Hematopoietic multipotent progenitor cell treated with erythropoietin and hydrocortisone succinate and interleukin-3 and kit ligand, for 17 days (in vitro differentiated cells): ENCODE data around the gene BAIAP2L1.
"Not testable (repeated sequence)": the region's sequence is repeated elsewhere in the genome, so short reads cannot be mapped to it uniquely, and the experiment has no call there.

ENCODE experiments used
- DNase-seq: peaks from one replicate; pipeline ENCODE4 v3.0.0-alpha.2; 2015; ENCODE audit warnings: low spot score

The BAIAP2L1 gene

GRCh38 chr7:98321301-98321700 is 79.6 kb downstream of the BAIAP2L1 start:
- no peak for DNase-seq

GRCh38 chr7:98319176-98319575 is 81.7 kb downstream of the BAIAP2L1 start:
- no peak for DNase-seq

DNA sequence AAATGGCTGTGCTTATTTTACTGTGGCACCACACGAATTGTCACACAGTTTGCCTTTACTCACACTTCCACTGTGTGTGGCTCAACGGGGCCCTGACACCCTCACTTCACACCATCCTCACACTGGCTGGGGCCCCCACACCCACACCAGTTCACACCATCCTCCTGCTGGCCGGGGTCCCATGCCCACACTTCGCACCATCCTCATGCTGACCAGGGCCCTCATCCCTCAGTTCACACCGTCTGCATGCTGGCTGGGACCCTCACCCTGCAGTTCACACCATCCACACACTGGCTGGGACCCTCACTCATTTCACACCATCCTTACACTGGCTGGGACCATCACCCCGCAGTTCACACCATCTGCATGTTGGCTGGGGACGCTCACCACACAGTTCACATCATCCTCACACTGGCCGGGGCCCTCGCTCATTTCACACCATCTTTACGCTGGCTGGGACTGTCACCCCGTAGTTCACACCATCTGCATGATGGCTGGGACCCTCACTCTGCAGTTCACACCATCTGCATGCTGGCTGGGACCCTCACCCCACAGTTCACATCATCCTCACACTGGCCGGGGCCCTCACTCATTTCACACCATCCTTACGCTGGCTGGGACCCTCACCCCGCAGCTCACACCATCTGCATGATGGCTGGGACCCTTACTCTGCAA is 83.4 kb downstream of the BAIAP2L1 start:
- DNase-seq = no peak

GRCh38 chr7:98315994-98316527 is 84.8 kb downstream of the BAIAP2L1 start:
- DNase-seq = not testable (repeated sequence)

- no peak for DNase-seq
These were observed 85.4 kb downstream of the BAIAP2L1 start for GRCh38 chr7:98315318-98315993.

DNA sequence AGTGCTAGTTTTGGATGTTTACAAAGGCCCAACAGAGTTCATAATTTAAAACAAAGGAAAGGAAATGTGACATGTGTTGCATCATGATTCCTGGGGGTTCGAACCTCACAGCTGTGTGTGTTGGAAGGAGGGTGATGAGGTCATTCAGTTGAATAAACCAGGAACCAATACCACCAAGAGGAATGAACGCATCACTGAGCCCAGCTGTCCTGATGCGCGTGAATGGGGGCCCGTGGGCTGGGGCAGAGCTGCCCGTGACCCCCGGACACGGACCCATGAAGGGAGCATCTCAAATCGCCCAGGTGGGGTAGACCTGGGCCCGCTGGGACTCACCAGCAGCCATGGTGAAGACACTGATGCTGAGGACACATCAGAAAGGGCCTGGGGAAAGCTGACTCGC is 86.4 kb downstream of the BAIAP2L1 start:
- DNase-seq = no peak

- no peak for DNase-seq
These were observed 88.7 kb downstream of the BAIAP2L1 start for GRCh38 chr7:98312201-98312600.

DNA sequence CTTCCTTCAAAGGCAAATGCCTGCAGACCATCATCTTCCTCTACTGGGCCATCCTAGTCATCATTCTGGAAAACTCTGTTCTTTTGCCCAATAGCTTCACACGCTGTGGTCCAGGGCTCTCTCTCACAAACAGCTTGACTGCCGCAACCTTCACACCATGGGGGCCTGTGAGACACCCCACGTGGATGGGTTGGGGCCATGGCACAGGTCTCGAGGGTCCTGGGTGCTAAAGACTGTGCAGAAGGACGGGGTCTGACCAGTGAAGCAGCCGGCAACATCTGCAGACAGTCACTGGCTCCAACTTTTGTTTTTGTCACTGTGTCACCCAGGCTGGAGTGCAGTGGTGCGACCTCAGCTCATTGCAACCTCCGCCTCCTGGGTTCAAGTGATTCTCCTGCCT is 91.3 kb downstream of the BAIAP2L1 start:
- no peak for DNase-seq

GRCh38 chr7:98307971-98308466 is 92.9 kb downstream of the BAIAP2L1 start:
- no peak for DNase-seq

DNA sequence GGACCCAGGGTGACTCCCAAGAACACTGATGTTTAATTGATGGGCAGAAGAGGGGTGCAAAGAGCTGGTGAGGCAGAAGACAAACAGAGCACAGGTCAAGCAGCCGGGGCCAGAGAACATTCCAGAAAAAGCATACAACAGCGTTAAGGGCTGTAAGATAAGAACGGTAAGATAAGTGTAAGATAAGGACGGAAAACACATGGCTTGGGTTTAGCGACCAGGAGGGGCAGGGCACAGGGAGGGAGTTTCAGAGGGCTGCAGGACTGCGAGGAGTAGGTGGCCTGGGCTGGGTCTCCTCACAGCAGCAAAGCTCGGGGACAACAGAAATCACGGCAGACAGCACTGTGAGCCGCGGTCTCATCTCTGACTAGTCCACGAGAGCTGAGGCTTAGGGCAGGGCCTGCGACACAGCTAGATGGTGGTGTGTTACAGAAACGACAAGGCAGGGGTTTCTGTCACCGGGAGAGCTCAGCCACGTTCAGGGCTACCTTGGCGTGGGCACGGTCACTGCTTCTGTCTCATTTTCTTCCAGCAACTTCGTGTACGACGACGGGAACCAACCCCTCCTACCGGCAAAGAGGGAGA is 94.8 kb downstream of the BAIAP2L1 start:
- no peak for DNase-seq

GRCh38 chr7:98303906-98304305 is 97.0 kb downstream of the BAIAP2L1 start:
- DNase-seq = no peak

DNA sequence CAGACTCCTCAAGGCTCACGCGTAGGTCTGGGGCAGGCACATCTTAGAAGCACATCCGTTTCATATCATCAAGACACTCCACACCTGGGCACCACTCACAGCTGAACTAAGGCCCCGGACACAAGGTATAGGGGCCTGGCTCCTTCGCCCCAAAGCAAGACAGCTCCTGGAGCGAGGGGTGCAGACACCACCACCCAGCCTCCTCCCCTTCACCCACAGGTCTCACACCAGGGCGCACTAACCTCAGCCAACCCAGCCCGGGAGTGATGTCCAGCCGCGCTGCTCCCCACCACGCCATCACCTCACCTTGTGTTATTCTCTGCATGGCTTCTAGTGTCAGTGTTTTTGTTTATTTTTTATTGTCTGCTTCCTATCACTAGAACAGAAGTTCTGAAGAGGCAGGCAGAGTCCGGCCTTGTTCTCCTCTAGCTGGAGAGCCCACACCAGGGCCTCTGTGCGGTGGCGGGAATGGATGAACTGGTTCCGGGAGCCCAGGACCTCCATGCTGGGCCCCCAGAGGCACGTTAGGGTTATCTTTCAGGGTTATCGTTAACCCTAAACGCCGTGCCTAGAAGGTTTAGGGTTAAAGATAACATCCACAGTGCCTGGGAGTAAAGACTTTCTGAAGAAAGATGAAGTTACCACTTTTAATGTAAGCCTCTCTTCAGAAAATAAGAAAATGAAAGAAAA is 97.6 kb downstream of the BAIAP2L1 start:
- DNase-seq = no peak

GRCh38 chr7:98301693-98302470 is 99.0 kb downstream of the BAIAP2L1 start:
- no peak for DNase-seq

GRCh38 chr7:98300595-98301372 is 100.1 kb downstream of the BAIAP2L1 start:
- DNase-seq = no peak

- DNase-seq = no peak
These were observed 103.1 kb downstream of the BAIAP2L1 start for GRCh38 chr7:98297626-98298286.

DNA sequence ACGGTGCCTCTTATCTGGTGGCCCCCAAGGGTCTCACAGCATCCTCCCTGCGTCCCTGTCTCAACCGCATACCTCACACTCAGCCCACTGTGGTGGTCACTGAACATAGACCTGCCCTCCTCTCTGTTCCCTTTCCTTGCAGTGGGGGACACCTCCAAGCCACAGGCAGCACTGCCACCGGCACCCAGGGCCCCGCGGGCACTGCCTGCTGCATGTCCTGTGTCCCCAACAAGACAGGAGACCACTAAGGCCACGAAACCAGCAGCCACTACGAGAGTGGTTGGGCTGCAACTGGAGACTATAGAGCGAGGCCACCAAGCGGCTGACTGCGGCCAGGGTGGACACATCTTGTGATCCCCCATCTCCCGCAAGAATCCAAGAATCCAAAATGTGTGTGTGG is 104.1 kb downstream of the BAIAP2L1 start:
- no peak for DNase-seq

- no peak for DNase-seq
These were observed 105.3 kb downstream of the BAIAP2L1 start for GRCh38 chr7:98295467-98296192.

GRCh38 chr7:98294798-98295382 is 106.0 kb downstream of the BAIAP2L1 start:
- peak; percentile 42 for DNase-seq

DNA sequence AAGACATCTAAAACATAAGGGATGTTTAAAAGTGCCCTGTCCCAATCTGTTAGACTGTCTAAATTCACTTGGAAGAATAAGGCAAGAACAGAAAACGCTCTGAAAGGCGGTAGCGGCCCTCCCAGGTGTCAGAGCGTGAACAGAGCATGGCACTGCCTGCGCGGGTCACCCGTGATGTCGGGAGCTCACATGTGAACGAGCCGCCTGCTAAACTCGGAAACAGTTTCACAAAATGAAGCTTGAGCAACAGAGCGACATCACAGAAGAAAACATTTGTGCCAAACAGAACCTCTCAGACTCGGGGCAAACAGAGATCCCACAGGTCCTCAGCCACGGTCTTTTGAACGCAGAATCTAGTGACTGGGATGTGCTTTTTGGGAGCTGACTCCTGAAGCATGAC is 106.6 kb downstream of the BAIAP2L1 start:
- no peak for DNase-seq
